Tibial nerve (tissue), 3 donors: Measurements from ENCODE around the gene CRTC3.

Experiments used
- CTCF ChIP-seq, 5 experiments: fragments of 200-600 bp in 3 of 5; fragments of 450-650 bp in 2 of 5; sonication (generic) in 3 of 5; IDR thresholded peaks; one replicate each; pipeline ENCODE4 v1.5.1; 2016 to 2019; ENCODE audit warnings: antibody characterized with exemption in 5 of 5, mild to moderate bottlenecking in 3 of 5, moderate library complexity in 2 of 5
- POLR2A ChIP-seq, 2 donors: fragments of 450-650 bp; IDR thresholded peaks; one replicate each; pipeline ENCODE4 v1.6.1; 2017; ENCODE audit warnings: antibody characterized with exemption in 2 of 2, mild to moderate bottlenecking in 2 of 2, moderate library complexity in 2 of 2

GRCh38 chr15:90664650-90665287, 135.0 kb downstream of the CRTC3 start:
- no peak for TF ChIP-seq CTCF (IDR thresholded peaks at IDR 0.05)
- TF ChIP-seq POLR2A (IDR thresholded peaks at IDR 0.05), result no peak
